GM12873 (cell line): ENCODE measurements around the gene TRIM31.
A peak's percentile ranks its signal among the peaks of the same experiment; 100 is the strongest.

Experiments used
- TF ChIP-seq, protein P1 (sequence below): IDR thresholded peaks from 2 replicates; pipeline ENCODE4 v1.5.1; 2012; ENCODE audit warnings: low read depth, mild to moderate bottlenecking, moderate library complexity, low read length, control low read depth; ENCODE audit not compliant: insufficient read depth; ENCODE audit errors: missing control alignments

Gene TRIM31

DNA sequence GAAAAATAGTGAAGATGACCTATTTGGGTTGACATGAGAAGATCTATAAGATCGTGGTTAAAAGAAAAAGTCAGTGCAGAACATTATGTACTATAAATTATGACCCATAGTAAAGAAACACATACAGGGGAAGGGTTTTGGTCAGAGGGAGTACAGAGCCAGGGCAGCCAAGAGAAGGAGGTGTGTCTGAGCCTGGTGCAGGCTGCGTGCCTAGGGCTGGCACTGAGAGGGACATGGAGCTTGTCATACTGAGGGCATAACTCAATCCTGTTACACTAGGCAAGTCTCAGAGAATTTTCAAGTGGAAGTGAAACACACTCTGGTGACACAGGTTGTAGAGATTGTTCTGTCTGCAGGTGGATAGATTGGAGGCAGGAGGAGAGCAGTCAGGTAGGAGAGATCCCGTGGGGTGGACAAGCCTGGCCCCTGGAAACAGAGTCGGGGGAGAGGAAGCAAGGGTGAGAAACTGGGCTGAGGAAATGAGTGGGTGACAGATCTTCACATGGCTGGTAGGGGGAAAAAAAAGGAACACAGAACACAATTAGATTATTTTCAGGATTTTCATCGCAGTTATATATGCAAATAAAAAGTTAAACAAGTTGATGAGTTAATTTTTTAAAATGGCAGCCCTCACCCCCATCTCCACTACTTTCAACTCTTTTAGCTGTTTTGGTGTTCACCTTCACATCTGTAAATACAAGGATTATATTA lies 18.8 kb downstream of the TRIM31 start:
- TF ChIP-seq, protein P1, sequence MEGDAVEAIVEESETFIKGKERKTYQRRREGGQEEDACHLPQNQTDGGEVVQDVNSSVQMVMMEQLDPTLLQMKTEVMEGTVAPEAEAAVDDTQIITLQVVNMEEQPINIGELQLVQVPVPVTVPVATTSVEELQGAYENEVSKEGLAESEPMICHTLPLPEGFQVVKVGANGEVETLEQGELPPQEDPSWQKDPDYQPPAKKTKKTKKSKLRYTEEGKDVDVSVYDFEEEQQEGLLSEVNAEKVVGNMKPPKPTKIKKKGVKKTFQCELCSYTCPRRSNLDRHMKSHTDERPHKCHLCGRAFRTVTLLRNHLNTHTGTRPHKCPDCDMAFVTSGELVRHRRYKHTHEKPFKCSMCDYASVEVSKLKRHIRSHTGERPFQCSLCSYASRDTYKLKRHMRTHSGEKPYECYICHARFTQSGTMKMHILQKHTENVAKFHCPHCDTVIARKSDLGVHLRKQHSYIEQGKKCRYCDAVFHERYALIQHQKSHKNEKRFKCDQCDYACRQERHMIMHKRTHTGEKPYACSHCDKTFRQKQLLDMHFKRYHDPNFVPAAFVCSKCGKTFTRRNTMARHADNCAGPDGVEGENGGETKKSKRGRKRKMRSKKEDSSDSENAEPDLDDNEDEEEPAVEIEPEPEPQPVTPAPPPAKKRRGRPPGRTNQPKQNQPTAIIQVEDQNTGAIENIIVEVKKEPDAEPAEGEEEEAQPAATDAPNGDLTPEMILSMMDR: no peak

DNA sequence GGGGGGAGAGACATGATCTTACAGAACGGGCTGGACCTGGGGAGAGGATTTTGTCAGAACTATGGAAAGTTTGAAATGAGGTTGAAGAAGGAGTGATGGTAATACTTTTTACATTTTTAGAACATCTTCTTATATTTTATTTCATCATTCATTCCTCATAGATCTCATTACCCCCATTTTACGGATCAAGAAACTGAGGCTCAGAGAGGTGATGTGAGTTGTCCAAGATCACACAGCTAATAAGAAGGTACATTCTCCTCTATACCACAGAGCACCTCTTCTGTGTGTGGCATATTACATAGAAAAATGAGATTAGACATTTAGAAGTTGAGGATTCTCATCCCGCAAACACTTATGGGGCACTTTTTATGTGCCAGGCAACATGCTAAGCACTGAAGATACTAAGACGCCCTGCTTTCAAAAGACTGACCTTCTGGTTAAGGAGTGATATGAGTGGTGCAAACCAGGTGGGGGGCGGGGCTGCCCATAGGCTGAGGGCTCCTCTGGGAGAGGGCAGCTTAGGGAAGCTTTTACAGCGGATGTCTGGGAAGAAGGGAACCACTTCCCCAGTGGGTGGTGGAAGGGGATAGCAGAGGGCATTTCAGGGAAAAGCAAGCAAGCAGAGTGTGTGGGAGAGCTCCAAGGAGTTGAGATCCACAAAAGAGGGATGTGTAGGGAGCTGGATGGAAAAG lies 19.9 kb downstream of the TRIM31 start:
- TF ChIP-seq, protein P1: no peak

DNA sequence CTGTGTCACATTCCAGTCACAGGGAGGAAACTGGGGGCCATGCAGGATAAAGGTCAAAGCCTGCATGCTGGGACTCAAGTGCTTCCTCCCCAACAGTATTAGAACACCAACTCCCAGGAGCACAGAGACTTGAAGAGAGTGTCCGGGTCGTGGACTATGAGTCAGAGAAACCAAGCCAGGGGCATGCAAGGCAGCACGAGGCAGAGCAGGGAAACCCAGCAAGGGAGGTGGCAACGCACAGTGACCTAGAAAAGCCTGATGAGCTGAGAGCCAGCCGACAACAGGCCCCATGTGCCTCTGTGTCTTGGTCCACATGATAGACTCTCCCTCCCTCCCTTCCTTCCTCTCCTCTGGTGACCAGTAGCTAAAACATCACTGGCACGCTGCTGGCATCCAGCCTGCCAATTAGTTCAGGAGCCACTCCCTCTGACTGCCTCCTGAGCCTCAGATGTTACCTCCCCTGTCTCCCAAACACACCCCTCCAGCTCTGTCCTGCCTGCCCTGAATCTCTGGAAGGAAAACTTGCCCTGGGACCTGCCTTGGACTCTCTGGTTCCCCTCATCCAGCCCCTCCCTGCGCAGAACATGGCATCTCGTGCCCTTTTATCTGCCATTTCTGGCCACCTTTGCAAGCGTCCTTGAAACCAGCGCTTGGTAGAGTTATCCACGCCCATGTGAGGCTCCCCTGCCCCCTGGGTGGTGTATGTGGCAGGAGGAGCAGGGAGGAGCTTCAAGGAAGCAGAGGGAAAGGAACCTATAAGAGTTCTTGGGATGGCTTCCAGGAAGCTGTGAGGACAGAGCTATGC lies 21.1 kb downstream of the TRIM31 start:
- TF ChIP-seq, protein P1: no peak

- TF ChIP-seq, protein P1: no peak
Observed at GRCh38 chr6:30087876-30088275, 25.0 kb downstream of the TRIM31 start.

- TF ChIP-seq, protein P1: no peak
Observed at GRCh38 chr6:30077218-30077617, 35.7 kb downstream of the TRIM31 start.

DNA sequence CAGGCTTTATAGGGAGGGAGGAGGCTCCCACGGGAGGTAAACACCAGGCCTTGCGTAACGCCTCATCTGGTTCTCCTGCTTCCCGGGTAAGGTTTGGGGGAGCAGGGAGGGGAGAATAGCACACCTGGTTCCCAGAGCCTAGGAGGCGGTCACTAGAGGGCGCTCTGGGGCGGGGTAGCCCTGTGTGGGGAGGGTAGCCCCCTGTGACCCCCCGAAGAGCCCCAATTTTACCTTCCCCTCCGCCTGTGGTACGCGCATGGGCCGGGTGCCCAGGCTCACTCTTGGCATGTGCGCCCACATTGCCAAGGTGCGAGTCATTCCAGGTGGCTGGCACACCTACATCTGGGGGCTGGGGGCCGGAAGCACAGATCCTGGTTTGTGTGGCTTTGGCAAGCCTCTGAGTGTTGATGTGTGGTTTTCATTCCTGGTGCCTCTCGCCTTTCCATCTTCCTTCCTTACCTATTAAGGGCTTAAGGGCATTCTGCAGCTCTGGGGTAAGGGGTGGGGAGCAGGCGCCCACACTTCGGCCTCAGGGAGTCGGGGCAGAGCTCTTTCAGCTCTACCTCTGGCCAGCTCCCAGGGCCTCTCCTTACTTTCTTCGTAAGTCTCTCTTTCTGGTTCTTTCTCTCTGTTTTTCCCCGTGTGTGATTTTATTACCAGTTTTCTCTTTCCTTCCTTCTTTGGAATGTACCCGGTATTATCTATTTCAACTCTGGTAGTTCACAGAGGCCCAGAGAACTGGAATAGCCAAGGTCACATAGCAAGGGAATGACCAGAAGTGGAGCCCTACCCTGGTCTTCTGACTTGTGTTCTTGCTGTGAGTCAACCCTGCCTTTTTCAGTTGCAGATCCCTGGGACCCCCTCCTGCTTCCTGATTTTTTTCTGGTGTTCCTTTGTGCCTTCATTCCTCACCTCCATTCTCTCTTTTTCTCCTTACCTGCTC lies 36.8 kb downstream of the TRIM31 start:
- TF ChIP-seq, protein P1: peak; percentile 59
